HL-60 (cell line): ENCODE data around the gene TMEM163.

Source experiments
- TF ChIP-seq, protein P1 (sequence below): IDR thresholded peaks from 2 replicates; pipeline ENCODE4 v1.6.1; 2012; ENCODE audit warnings: low read depth; ENCODE audit not compliant: insufficient replicate concordance
- TF ChIP-seq, protein P2 (sequence below): IDR thresholded peaks from one replicate; pipeline ENCODE4 v1.5.1; 2011; ENCODE audit warnings: low read length, control low read depth, inconsistent platforms; ENCODE audit not compliant: insufficient read depth

DNA sequence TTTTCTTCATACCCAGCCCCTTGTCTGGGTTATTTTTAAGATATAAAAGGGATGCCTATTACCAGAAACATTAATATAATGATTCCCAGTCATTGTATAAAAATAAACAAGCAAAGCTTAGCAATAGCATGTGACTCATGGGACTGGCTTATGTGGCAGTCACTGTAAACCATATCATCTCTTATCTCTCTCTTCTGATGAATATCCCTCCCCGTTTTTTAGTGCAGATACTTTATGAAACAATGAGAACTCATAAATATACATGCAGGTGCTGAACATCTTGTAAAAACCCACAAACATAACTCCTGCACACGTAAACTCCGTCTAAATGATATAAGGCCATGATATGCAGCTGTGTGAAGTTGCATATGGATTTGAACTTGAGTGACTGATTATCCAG, 310.0 kb downstream of the TMEM163 start:
- TF ChIP-seq, protein P1, sequence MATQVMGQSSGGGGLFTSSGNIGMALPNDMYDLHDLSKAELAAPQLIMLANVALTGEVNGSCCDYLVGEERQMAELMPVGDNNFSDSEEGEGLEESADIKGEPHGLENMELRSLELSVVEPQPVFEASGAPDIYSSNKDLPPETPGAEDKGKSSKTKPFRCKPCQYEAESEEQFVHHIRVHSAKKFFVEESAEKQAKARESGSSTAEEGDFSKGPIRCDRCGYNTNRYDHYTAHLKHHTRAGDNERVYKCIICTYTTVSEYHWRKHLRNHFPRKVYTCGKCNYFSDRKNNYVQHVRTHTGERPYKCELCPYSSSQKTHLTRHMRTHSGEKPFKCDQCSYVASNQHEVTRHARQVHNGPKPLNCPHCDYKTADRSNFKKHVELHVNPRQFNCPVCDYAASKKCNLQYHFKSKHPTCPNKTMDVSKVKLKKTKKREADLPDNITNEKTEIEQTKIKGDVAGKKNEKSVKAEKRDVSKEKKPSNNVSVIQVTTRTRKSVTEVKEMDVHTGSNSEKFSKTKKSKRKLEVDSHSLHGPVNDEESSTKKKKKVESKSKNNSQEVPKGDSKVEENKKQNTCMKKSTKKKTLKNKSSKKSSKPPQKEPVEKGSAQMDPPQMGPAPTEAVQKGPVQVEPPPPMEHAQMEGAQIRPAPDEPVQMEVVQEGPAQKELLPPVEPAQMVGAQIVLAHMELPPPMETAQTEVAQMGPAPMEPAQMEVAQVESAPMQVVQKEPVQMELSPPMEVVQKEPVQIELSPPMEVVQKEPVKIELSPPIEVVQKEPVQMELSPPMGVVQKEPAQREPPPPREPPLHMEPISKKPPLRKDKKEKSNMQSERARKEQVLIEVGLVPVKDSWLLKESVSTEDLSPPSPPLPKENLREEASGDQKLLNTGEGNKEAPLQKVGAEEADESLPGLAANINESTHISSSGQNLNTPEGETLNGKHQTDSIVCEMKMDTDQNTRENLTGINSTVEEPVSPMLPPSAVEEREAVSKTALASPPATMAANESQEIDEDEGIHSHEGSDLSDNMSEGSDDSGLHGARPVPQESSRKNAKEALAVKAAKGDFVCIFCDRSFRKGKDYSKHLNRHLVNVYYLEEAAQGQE = no peak
- TF ChIP-seq, protein P2, sequence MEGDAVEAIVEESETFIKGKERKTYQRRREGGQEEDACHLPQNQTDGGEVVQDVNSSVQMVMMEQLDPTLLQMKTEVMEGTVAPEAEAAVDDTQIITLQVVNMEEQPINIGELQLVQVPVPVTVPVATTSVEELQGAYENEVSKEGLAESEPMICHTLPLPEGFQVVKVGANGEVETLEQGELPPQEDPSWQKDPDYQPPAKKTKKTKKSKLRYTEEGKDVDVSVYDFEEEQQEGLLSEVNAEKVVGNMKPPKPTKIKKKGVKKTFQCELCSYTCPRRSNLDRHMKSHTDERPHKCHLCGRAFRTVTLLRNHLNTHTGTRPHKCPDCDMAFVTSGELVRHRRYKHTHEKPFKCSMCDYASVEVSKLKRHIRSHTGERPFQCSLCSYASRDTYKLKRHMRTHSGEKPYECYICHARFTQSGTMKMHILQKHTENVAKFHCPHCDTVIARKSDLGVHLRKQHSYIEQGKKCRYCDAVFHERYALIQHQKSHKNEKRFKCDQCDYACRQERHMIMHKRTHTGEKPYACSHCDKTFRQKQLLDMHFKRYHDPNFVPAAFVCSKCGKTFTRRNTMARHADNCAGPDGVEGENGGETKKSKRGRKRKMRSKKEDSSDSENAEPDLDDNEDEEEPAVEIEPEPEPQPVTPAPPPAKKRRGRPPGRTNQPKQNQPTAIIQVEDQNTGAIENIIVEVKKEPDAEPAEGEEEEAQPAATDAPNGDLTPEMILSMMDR = no peak
